Inflammatory macrophage (primary cell): ENCODE results near the gene SLC9A5.

Experiments
- DNase-seq, 2 donors: peaks; one replicate each; pipeline ENCODE4 v3.0.0-alpha.2; 2020 to 2022

Gene SLC9A5

GRCh38 chr16:67258161-67258835 is 9.5 kb downstream of the SLC9A5 start:
- DNase-seq = no peak

- DNase-seq = no peak
These were observed 10.9 kb downstream of the SLC9A5 start for GRCh38 chr16:67259705-67260104.

DNA sequence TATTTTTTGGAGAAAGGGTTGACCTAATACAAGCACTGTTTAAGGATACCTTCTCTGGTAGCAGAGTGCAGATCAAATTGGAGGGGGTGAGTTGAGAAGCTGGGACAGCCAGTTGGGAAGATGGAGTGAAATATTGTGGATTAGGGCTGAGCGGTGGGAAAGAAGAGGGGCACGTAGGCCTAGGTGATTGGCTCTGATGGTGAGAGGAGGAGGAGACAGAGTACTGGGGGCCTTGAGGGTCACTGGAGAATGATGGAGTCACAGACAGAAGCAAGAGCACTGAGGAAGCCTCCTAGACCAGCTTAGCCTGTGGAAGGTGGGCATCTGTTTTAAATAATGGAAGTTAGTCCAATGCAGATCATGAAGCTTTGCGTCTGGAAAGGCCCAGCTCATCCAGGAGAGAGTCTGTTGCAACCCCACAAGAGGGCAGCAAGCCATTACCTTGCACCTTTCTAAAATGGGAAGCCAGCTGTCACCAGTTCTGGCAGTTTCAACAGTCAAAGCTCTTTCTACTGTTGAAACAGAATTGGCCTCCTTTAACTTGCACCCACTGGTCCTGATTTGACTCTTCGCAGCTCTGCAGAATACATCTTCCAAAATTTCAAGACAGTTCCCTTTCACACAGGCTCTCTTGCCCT is 11.8 kb downstream of the SLC9A5 start:
- DNase-seq = peak; percentile 35 to 63

DNA sequence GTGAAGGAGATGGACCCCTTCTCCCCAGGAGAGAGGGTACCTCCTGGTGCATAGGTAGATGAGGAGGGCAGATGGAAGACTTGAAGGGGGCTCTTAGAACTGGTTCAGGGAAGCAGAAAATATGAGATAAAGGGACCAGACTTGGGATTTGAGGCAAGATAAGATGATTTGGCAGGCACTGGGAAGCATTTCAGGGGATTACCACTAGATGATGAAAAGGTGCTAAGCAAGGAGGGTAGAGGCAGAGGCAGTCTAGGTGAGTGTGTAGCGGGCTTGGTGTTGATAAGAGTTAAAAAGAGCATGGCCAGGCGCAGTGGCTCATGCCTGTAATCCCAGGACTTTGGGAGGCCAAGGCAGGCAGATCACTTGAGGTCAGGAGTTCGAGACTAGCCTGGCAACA is 14.4 kb downstream of the SLC9A5 start:
- DNase-seq = no peak

- no peak for DNase-seq
These were observed 15.5 kb downstream of the SLC9A5 start for GRCh38 chr16:67264277-67264676.

DNA sequence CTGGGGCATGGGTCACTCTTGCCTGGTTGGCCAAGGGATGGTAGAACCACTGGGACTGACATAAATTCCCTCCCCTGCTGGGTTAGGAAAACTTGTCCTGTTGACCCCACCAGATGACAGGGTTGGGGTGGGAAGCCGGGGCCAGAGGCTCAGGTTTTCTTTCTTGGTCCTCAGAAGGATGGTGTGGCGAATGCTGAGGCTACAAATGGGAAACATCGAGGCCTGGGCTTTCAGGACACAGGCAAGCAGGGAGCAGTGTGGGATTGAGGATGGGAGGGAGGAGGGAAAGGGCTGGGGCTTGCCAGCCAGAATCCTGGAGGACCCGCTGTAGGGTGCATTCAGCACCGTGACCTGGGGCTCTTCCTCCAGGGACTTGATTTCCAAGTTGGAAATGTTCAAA is 16.1 kb downstream of the SLC9A5 start:
- DNase-seq = no peak

- DNase-seq = no peak
These were observed 17.1 kb downstream of the SLC9A5 start for GRCh38 chr16:67265834-67266233.

DNA sequence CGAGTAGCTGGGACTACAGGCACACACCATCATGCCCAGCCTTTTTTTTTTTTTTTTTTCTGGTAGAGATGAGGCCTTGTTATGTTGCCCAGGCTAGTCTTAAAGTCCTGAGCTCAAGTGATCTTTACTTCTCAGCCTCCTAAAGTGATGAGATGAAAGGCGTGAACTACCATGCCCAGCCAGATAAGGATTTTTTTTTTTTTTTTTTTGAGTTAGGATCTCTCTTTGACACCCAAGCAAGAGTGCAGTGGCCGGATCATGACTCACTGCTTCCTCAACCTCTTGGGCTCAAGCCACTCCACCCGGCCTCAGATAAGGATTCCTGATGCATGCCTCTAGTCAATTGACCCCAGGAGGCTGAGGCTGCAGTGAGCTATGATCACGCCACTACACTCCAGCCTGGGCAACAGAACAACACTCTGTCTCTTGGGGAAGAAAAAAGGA is 19.4 kb downstream of the SLC9A5 start:
- DNase-seq = peak in 1 of 2 donors; percentile 30

DNA sequence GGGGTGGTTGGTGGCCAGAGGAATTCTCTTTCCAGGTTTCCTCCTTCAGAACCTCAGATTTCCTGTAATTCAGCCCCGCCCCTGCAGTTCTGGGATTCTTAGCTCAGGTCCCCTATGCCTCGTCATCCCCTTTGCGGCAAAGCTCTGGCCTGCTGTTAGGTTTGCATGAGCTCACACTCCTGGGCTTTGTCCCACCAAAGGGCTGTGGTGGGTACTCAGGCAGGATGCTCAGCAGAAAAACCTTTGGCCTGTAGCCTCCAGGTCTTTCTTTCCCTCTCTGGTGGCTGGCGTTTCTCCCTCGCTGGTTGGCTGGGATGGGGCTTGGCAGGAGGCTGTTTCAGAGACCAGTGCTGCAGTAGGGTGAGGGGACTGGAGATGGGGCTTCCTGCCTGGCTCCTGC is 21.0 kb downstream of the SLC9A5 start:
- DNase-seq = no peak

- DNase-seq = no peak
These were observed 22.2 kb downstream of the SLC9A5 start for GRCh38 chr16:67270931-67271338.

DNA sequence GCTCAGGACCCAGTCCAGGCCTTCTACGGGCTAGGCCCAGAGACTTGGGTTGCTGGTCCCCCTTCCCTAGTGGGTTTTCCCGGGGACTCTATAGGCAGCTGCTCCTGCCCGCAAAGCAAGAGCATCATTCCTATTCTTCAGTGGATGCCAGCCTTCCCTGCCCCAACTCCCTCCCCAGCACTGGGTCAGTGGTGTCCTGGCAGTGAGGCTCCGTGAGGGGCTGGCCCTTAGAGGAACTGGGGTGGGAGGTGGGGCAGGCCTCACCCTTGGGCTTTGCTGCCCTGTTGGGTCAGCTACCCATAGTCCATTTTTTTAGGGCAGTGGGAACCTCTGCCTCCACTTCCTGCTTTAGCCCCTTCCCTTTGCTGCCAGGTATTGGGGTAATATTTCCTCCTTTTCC is 22.7 kb downstream of the SLC9A5 start:
- DNase-seq = no peak

- no peak for DNase-seq
These were observed 26.5 kb downstream of the SLC9A5 start for GRCh38 chr16:67275321-67275720.

DNA sequence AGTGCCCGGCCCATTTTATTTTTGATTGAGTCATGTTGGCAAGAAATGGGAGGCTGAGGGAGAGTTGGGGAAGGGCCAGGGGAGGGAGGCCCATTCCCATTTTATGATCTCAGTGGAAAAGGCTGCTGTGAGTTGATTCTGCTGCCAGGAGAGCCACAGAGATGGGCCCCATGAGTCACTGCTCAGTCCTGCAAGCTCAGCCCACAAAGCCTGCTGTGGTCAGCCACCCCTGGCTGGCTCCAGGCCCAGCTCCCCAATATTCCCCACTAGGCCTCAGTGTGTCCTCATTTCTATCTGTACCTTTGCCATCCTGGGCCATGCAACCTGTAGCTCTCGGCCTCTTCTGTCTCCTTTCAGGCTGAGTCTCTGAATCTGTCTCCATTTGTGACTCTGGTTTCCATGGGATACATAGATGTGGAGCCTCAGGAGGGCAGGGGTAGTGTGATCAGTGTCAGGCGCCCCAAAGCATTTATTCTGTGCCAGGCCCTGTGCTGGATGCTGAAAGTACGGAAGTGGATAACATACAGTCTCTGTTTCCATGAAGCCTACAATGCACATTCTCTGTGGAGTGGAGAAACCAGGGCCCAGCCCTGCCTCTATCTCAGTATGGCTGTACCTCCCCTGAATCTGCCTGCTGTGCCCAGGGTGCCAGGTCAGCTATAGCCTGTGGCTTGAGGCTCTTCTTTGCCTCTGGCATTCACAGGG is 28.7 kb downstream of the SLC9A5 start:
- peak; percentile 13 to 55 for DNase-seq

DNA sequence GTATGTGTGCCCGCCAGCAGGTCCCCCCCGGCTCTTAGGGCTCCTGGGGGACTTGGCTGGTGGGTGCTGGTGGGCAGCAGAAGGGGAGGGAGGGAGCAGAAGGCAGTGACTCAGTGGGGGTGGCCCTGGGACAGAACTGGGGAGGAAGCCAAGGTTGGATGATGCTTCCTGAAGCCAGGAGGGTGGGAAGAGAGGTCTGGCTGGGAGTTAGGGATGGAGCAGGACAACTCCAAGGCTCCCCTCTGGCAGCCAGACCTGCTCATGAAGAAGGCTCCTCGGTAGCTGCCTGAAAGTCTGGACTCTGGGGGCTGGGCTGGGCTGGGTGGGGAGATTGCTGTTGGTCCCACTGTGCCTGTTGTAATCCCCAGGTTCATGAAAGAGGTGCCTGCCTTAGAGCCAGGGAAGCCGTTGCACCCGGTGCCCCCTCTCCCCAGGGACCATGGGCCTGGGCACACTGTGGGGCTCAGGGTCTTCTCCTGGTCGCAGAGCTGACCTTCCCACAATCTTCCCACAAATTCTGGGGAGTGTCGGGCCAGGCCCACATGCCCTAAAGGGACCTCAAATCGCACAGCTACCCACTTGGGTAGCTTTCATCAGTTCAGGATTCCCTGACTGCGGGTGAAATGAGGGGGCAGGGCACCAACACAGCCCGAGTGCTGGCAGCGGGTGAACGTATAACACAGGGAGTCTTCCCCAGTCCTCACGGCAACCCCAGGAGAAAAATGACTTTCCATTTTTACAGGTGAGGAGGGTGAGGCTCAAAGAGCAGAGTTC is 29.4 kb downstream of the SLC9A5 start:
- no peak for DNase-seq

GRCh38 chr16:67278773-67279295 is 30.1 kb downstream of the SLC9A5 start:
- DNase-seq = peak; percentile 55 to 83

DNA sequence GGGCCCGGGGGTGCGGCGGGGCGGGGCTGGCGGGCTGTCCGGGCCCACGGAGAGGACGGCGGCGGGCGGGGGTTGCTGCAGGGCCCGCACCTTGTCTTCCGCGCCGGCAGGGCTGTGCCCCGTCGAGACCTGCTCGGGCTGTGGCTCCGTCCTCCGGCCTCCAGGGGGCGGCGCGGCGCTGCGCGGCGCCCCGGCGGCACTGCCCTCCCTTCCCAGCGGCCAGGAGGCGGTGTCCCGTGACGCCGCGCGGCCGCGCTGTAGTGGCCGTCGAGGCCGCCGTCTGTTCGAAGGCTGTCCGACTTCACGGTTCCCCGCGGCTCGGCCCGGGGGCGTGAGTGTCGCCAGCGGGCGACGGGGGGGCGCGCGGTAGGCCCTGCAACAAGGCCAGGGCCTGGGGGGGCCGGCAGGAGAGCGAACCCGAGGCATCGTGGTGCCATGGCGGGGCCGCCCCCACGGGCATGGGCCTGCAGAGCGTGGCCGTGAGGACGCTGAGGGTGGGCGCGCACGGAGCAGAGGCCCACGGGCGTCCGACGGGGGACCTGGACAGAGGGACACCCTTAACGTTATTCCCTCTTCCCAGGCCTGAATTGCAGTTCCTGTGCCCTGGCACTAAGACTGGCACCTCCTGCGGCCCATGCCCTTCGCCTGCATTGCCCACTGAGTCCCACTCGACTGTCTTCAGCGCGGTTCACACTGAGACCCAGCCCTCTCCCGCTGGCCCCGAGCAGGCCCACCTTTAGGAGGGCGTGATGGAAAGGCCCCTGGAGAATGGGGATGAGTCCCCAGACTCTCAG is 30.7 kb downstream of the SLC9A5 start, which contains the start of gene PLEKHG4:
PLEKHG4 (plus strand) TSS at position 237 of the 794 bp plus-strand sequence; CDS start at position 750, 513 bp downstream.
- DNase-seq = peak; percentile 79 to 84

GRCh38 chr16:67280090-67281015 is 31.6 kb downstream of the SLC9A5 start:
- DNase-seq = no peak

- no peak for DNase-seq
These were observed 33.0 kb downstream of the SLC9A5 start for GRCh38 chr16:67281536-67282446.

DNA sequence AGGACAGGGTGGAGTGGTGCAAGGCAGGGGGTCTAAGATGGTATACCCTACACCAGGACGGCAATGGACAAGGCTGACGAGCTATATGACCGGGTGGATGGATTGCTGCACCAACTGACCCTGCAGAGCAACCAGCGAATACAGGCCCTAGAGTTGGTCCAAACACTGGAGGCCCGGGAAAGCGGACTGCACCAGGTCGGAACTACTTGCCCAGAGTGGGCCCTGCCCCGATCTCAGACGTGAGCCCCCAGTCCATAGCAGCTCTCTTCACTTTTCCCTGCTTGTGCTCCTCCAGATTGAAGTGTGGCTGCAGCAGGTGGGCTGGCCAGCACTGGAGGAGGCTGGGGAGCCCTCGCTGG is 33.6 kb downstream of the SLC9A5 start:
- DNase-seq = no peak
